ENCODE results near the gene KRT24. TPM values are rescaled to one million over a fixed set of nuclear protein-coding genes. Genes with fewer than 3 reads are reported as not detected.

The KRT24 gene
- total RNA-seq: not detected in 2 replicates

GRCh38 chr17:40703652-40704051 is at the start of gene KRT24:
Gene KRT24 (minus strand): TSS chr17:40703752. CDS start chr17:40703693, 59 bp downstream.

GRCh38 chr17:40664582-40665333 is 38.8 kb downstream of the KRT24 start, which contains the start of gene KRT222:
Gene KRT222 (minus strand): TSS chr17:40665177. CDS start chr17:40665099, 78 bp downstream.

Other genes with a start within 250 kb of the KRT24 start
- gene TNS4, start 202.1 kb downstream of the KRT24 start, total RNA-seq: 0.26 and 0.65 TPM in 2 replicates
- gene CCR7, start 138.3 kb downstream of the KRT24 start, total RNA-seq: 0.11 TPM in 1 of 2 replicates, not detected in the other
- gene SMARCE1, start 55.9 kb downstream of the KRT24 start, total RNA-seq: 135 and 139 TPM in 2 replicates
- gene KRT222, start 38.6 kb downstream of the KRT24 start, total RNA-seq: not detected in 2 replicates
- gene KRT25, start 51.6 kb upstream of the KRT24 start, total RNA-seq: not detected in 2 replicates
- gene KRT26, start 68.4 kb upstream of the KRT24 start, total RNA-seq: not detected in 2 replicates
- not detected in 2 replicates for gene KRT27, start 78.8 kb upstream of the KRT24 start, total RNA-seq
- not detected in 2 replicates for gene KRT28, start 96.2 kb upstream of the KRT24 start, total RNA-seq
- gene KRT10, start 118.9 kb upstream of the KRT24 start, total RNA-seq: 7.1 and 7.6 TPM in 2 replicates
- not detected in 2 replicates for gene KRT12, start 163.5 kb upstream of the KRT24 start, total RNA-seq
- gene KRT20, start 181.5 kb upstream of the KRT24 start, total RNA-seq: not detected in 2 replicates
- 0.39 and 0.43 TPM in 2 replicates for gene KRT23, start 233.9 kb upstream of the KRT24 start, total RNA-seq

Measured in articular chondrocyte of knee joint (primary cell).